ENCODE measurements around the gene TEX9. TPM values are rescaled to one million over a fixed set of nuclear protein-coding genes. Genes with fewer than 3 reads are reported as not detected.

The TEX9 gene
- total RNA-seq, 1 experiment from 2014 or later, result 6.3 TPM

- TF ChIP-seq CTCF (IDR thresholded peaks at IDR 0.05; ENCODE audit: unreplicated experiment), result no peak
- Mint-ChIP-seq H3K27ac (ENCODE audit: low read depth, unreplicated experiment) (no peak overlapping the region), H3K27me3 (ENCODE audit: insufficient read depth, unreplicated experiment) (no peaks in the 10 kb centered on the region), H3K4me1 (ENCODE audit: insufficient read depth, unreplicated experiment) (no peaks in the 10 kb centered on the region), H3K9me3 (ENCODE audit: unreplicated experiment) (no peaks in the 10 kb centered on the region), H3K4me3 (ENCODE audit: unreplicated experiment) (no peak overlapping the region), H3K36me3 (ENCODE audit: insufficient read depth, unreplicated experiment) (peaks cover 9% of the 10 kb centered on the region)
- ChIA-PET CTCF (interaction anchor here (0.6 to 1.2 kb wide), 4 partner anchors 9 to 195 kb away, joined by 3 to 6 read pairs (median 4); no protein-coding TSS in a partner anchor), POLR2A (interaction anchor here (0.7 kb wide), 1 partner anchor 72 kb away, joined by 3 read pairs; no protein-coding TSS in a partner anchor)
- DNase-seq (ENCODE audit: unreplicated experiment), result no peak
- intact Hi-C loops (cut with micrococcal nuclease), result no loop called here
- BruUV-seq (replicated peaks), result no TSS peak
These were observed 75.1 kb downstream of the TEX9 start for GRCh38 chr15:56440214-56440770.

GRCh38 chr15:56442354-56442753 is 77.1 kb downstream of the TEX9 start:
- Mint-ChIP-seq H3K27ac (ENCODE audit: low read depth, unreplicated experiment) (no peak overlapping the region), H3K36me3 (ENCODE audit: insufficient read depth, unreplicated experiment) (no peaks in the 10 kb centered on the region), H3K9me3 (ENCODE audit: unreplicated experiment) (no peaks in the 10 kb centered on the region), H3K4me1 (ENCODE audit: insufficient read depth, unreplicated experiment) (no peaks in the 10 kb centered on the region), H3K27me3 (ENCODE audit: insufficient read depth, unreplicated experiment) (no peaks in the 10 kb centered on the region), H3K4me3 (ENCODE audit: unreplicated experiment) (no peak overlapping the region)
- ChIA-PET CTCF (interaction anchor here (0.9 to 1.0 kb wide), 2 partner anchors 157 to 193 kb away, joined by 3 to 5 read pairs; no protein-coding TSS in a partner anchor), POLR2A (no interaction called here)
- intact Hi-C loops (cut with micrococcal nuclease), result no loop called here
- no peak for DNase-seq (ENCODE audit: unreplicated experiment)
- no TSS peak for BruUV-seq (replicated peaks)
- no peak for TF ChIP-seq CTCF (IDR thresholded peaks at IDR 0.05; ENCODE audit: unreplicated experiment)

GRCh38 chr15:56445746-56446145 is 80.5 kb downstream of the TEX9 start:
- Mint-ChIP-seq H3K4me3 (ENCODE audit: unreplicated experiment) (no peak overlapping the region), H3K27ac (ENCODE audit: low read depth, unreplicated experiment) (no peak overlapping the region), H3K36me3 (ENCODE audit: insufficient read depth, unreplicated experiment) (no peaks in the 10 kb centered on the region), H3K27me3 (ENCODE audit: insufficient read depth, unreplicated experiment) (no peaks in the 10 kb centered on the region), H3K9me3 (ENCODE audit: unreplicated experiment) (no peaks in the 10 kb centered on the region), H3K4me1 (ENCODE audit: insufficient read depth, unreplicated experiment) (no peaks in the 10 kb centered on the region)
- ChIA-PET CTCF (no interaction called here), POLR2A (no interaction called here)
- no peak for DNase-seq (ENCODE audit: unreplicated experiment)
- intact Hi-C loops (cut with micrococcal nuclease), result no loop called here
- no TSS peak for BruUV-seq (replicated peaks)
- TF ChIP-seq CTCF (IDR thresholded peaks at IDR 0.05; ENCODE audit: unreplicated experiment), result no peak

- Mint-ChIP-seq H3K27ac (ENCODE audit: low read depth, unreplicated experiment) (no peak overlapping the region), H3K4me1 (ENCODE audit: insufficient read depth, unreplicated experiment) (no peaks in the 10 kb centered on the region), H3K27me3 (ENCODE audit: insufficient read depth, unreplicated experiment) (no peaks in the 10 kb centered on the region), H3K9me3 (ENCODE audit: unreplicated experiment) (no peaks in the 10 kb centered on the region), H3K4me3 (ENCODE audit: unreplicated experiment) (no peak overlapping the region), H3K36me3 (ENCODE audit: insufficient read depth, unreplicated experiment) (no peaks in the 10 kb centered on the region)
- TF ChIP-seq CTCF (IDR thresholded peaks at IDR 0.05; ENCODE audit: unreplicated experiment), result no peak
- intact Hi-C loops (cut with micrococcal nuclease), result no loop called here
- DNase-seq (ENCODE audit: unreplicated experiment), result no peak
- ChIA-PET CTCF (no interaction called here), POLR2A (no interaction called here)
- BruUV-seq (replicated peaks), result no TSS peak
These were observed 89.6 kb downstream of the TEX9 start for GRCh38 chr15:56454836-56455235.
